Effector memory CD8-positive, alpha-beta T cell (primary cell): Measurements from ENCODE around the gene OXTR.
"Not testable (repeated sequence)": the region's sequence is repeated elsewhere in the genome, so short reads cannot be mapped to it uniquely, and the experiment has no call there.

ENCODE experiments used
- ATAC-seq: fragments of 150-1000 bp; cut with Tn5 transposase; replicated peaks from 2 replicates; pipeline ENCODE4 v1.10.0; 2021; ENCODE audit warnings: mild to moderate bottlenecking, moderate library complexity
- DNase-seq, 3 experiments: peaks; one replicate each; pipeline ENCODE4 v3.0.0; 2021
- H3K27ac Mint-ChIP-seq, 2 donors: one replicate each; pipeline ENCODE4 v1.8.0; 2022; ENCODE audit warnings: mild to moderate bottlenecking in 2 of 2, mixed read lengths in 2 of 2, moderate library complexity in 2 of 2
- H3K27me3 Mint-ChIP-seq, 2 donors: one replicate each; pipeline ENCODE4 v1.8.0; 2022; ENCODE audit warnings: mixed read lengths in 2 of 2
- H3K36me3 Mint-ChIP-seq: one replicate; pipeline ENCODE4 v1.8.0; 2022; ENCODE audit warnings: mild to moderate bottlenecking, moderate library complexity, mixed read lengths; ENCODE audit not compliant: insufficient read depth
- H3K4me1 Mint-ChIP-seq, 2 donors: one replicate each; pipeline ENCODE4 v1.8.0; 2022; ENCODE audit warnings: low read depth in 2 of 2, mixed read lengths in 2 of 2
- H3K4me3 Mint-ChIP-seq, 2 donors: one replicate each; pipeline ENCODE4 v1.8.0; 2022; ENCODE audit warnings: mild to moderate bottlenecking in 2 of 2, mixed read lengths in 2 of 2, moderate library complexity in 2 of 2
- H3K9me3 Mint-ChIP-seq, 2 donors: one replicate each; pipeline ENCODE4 v1.8.0; 2022; ENCODE audit warnings: mixed read lengths in 2 of 2

The OXTR gene

DNA sequence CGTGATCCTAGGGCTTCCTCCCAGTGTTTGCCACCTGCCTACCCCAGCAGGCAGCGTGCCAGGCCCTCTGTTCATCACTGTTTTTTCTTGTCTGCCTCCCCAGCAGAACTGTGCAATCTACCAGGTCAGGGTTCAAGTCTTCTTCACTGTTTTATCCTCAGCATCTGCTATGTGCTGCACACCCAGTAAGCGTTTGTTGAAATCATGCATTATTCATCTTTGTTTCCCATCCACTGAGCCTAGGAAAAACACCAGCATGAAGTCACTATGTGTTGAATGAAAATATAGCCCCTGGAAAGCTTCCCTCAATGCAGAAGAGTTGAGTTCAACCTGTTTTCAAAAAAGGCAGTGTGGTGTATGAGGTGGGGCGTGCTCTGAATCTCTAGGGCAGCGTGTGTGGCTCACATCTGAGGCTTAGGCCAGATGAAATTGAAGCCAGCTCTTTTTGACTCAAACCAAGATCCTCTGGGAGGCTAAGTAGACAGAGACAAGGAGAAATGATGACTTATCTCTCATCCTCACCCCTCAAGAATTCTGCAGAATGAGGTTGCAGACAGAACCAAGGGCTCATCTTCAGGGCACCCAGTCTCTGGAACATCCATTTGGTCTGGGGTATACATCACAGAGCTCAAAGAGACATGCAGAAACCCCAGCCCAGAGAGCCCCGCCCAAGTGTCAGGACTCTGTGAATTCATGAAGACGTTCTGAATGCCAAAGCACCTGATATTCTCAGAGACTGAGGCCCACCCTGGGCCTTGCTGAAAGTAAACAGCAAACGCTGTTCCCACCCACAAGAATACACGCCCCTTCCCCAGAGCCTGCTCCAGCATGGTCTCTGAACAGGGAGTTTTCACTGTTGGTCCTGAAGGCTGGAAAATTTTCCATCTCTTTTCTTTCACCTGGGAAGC is 41.6 kb downstream of the OXTR start:
- Mint-ChIP-seq H3K36me3 (no peaks in the 10 kb centered on the region), H3K4me1 (no peaks in the 10 kb centered on the region), H3K4me3 (no peak overlapping the region), H3K27ac (no peak overlapping the region), H3K9me3 (peaks cover 0 to 11% of the 10 kb centered on the region in 2 donors), H3K27me3 (peaks cover 0 to 44% of the 10 kb centered on the region in 2 donors)
- no peak for ATAC-seq
- DNase-seq = no peak

DNA sequence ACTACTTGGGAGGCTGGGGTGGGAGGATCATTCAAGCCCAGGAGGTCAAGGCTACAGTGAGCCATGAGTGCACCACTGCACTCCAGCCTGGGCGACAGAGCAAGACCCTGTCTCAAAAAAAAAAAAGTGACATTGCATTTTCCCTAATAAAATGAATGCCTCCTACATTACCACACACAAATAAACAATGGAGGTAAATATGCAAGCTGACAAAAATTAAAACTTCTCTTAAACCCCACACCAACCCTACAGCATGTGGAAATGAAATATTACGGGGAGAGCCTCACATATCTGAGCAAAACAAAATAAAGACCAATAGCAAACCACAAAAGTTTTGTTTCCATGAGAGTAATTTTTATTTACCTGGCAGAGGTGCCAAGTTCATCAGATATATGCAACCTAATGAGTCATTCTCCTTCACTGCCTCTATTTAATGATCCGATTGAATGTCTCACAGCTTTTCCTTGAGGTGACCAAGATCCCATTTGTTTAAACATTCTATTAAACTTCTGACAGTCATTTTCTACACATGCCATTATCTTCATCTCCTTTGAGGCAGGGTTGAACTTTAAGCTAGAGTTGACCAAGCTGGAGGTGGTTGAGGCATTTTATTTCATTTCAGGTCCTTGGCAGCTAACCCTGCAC is 45.2 kb downstream of the OXTR start:
- Mint-ChIP-seq H3K4me1 (no peaks in the 10 kb centered on the region), H3K9me3 (peaks cover 0 to 12% of the 10 kb centered on the region in 2 donors)
- DNase-seq = no peak

GRCh38 chr3:8723612-8724011 is 45.8 kb downstream of the OXTR start:
- H3K4me1 Mint-ChIP-seq = no peaks in the 10 kb centered on the region
- no peak overlapping the region for H3K4me3 Mint-ChIP-seq
- DNase-seq (no peak), ATAC-seq (no peak)
- peaks cover 0 to 14% of the 10 kb centered on the region in 2 donors for H3K27me3 Mint-ChIP-seq
- H3K36me3 Mint-ChIP-seq = no peaks in the 10 kb centered on the region
- H3K9me3 Mint-ChIP-seq = peaks cover 0 to 12% of the 10 kb centered on the region in 2 donors
- no peak overlapping the region for H3K27ac Mint-ChIP-seq

More for the DNA sequence above, 45.2 kb downstream of the OXTR start:
- no peak for ATAC-seq
- Mint-ChIP-seq H3K27ac (no peak overlapping the region), H3K27me3 (peaks cover 0 to 19% of the 10 kb centered on the region in 2 donors), H3K4me3 (no peak overlapping the region), H3K36me3 (no peaks in the 10 kb centered on the region)

GRCh38 chr3:8722808-8723207 is 46.6 kb downstream of the OXTR start:
- H3K27me3 Mint-ChIP-seq = peaks cover 0 to 13% of the 10 kb centered on the region in 2 donors
- peaks cover 0 to 12% of the 10 kb centered on the region in 2 donors for H3K9me3 Mint-ChIP-seq
- no peak overlapping the region for H3K27ac Mint-ChIP-seq
- DNase-seq = no peak
- H3K4me1 Mint-ChIP-seq = no peaks in the 10 kb centered on the region
- no peak for ATAC-seq
- H3K4me3 Mint-ChIP-seq = no peak overlapping the region
- no peaks in the 10 kb centered on the region for H3K36me3 Mint-ChIP-seq

DNA sequence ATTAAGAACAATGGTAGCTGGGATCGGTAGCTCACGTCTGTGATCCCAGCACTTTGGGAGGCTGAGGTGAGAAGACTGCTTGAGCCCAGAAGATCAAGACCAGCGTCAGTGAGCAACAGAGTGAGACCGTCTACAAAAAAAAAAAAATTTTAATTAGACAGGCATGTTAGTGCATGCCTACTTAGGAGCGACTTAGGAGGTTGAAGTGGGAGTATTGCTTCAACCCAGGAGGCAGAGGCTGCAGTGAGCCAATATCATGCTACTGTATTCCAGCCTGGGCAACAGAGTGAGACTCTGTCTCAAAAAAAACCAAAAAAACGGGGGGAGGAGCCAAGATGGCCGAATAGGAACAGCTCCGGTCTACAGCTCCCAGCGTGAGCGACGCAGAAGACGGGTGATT is 53.7 kb downstream of the OXTR start:
- DNase-seq, H3K4me3 Mint-ChIP-seq, H3K36me3 Mint-ChIP-seq, H3K4me1 Mint-ChIP-seq, H3K27ac Mint-ChIP-seq, H3K9me3 Mint-ChIP-seq, ATAC-seq: not testable (repeated sequence)
- peaks cover 5 to 18% of the 10 kb centered on the region in 2 donors for H3K27me3 Mint-ChIP-seq

GRCh38 chr3:8713901-8714759 is 55.3 kb downstream of the OXTR start:
- no peaks in the 10 kb centered on the region for H3K4me1 Mint-ChIP-seq
- DNase-seq (no peak), ATAC-seq (no peak)
- H3K27ac Mint-ChIP-seq = no peak overlapping the region
- no peak overlapping the region for H3K4me3 Mint-ChIP-seq
- no peaks in the 10 kb centered on the region for H3K36me3 Mint-ChIP-seq
- peaks cover 0 to 2% of the 10 kb centered on the region in 2 donors for H3K9me3 Mint-ChIP-seq
- peaks cover 5 to 18% of the 10 kb centered on the region in 2 donors for H3K27me3 Mint-ChIP-seq

GRCh38 chr3:8712908-8713255 is 56.5 kb downstream of the OXTR start:
- H3K27ac Mint-ChIP-seq = no peak overlapping the region
- DNase-seq = no peak
- H3K4me1 Mint-ChIP-seq = no peaks in the 10 kb centered on the region
- peaks cover 5 to 18% of the 10 kb centered on the region in 2 donors for H3K27me3 Mint-ChIP-seq
- H3K36me3 Mint-ChIP-seq = no peaks in the 10 kb centered on the region
- H3K4me3 Mint-ChIP-seq = no peak overlapping the region
- ATAC-seq = no peak
- H3K9me3 Mint-ChIP-seq = peaks cover 0 to 2% of the 10 kb centered on the region in 2 donors

- Mint-ChIP-seq H3K27me3 (peaks cover 5 to 18% of the 10 kb centered on the region in 2 donors), H3K36me3 (no peaks in the 10 kb centered on the region)
- DNase-seq = no peak
Measured at GRCh38 chr3:8712045-8712907, 57.1 kb downstream of the OXTR start.

DNA sequence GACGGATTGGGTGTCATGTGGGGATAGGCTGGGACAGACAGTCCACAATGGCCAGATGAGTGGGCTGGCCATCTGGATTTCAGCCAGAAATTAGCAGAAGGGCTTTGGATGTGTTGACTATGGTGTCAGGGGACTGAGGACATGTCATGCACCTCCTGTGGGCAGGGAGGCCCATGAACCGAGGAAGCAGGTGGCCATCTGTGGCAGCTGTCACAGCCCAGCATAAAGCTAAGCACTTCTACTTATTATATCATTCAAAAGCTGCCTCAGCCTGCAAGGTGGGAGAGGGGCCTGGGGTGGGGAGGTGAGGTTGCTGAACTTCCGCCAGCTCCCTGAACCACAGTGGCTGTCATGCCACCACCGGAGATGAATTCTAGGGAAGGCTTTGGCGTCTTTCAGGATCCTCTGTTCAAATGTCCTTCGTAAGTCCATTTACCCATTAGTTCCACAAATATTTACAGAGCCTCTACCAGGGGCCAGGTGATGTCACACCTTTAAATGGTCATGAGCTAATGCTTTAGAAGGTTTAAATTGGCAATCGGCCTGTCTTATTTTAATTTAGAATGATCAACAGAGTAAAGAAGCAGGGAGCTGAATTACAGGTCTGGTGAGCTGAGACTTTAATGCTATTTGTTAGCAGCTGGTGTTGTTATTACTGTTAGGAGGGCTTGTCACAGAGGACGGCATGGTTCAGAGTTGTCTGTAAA is 59.5 kb downstream of the OXTR start:
- H3K4me1 Mint-ChIP-seq = no peaks in the 10 kb centered on the region
- DNase-seq (no peak), ATAC-seq (no peak)
- no peaks in the 10 kb centered on the region for H3K36me3 Mint-ChIP-seq
- H3K27ac Mint-ChIP-seq = no peak overlapping the region
- H3K27me3 Mint-ChIP-seq = peaks cover 2 to 7% of the 10 kb centered on the region in 2 donors
- no peak overlapping the region for H3K4me3 Mint-ChIP-seq
- H3K9me3 Mint-ChIP-seq = no peaks in the 10 kb centered on the region

More at GRCh38 chr3:8712045-8712907, 57.1 kb downstream of the OXTR start:
- Mint-ChIP-seq H3K4me1 (no peaks in the 10 kb centered on the region), H3K9me3 (peaks cover 0 to 2% of the 10 kb centered on the region in 2 donors), H3K27ac (no peak overlapping the region), H3K4me3 (no peak overlapping the region)
- ATAC-seq = no peak

- Mint-ChIP-seq H3K4me1 (no peaks in the 10 kb centered on the region), H3K27ac (no peak overlapping the region)
Measured at GRCh38 chr3:8709287-8709686, 60.1 kb downstream of the OXTR start.

GRCh38 chr3:8705575-8705974 is 63.8 kb downstream of the OXTR start:
- Mint-ChIP-seq H3K4me3 (no peak overlapping the region), H3K36me3 (no peaks in the 10 kb centered on the region), H3K27me3 (no peaks in the 10 kb centered on the region), H3K4me1 (no peaks in the 10 kb centered on the region), H3K27ac (no peak overlapping the region), H3K9me3 (no peaks in the 10 kb centered on the region)
- no peak for DNase-seq
- no peak for ATAC-seq

More at GRCh38 chr3:8709287-8709686, 60.1 kb downstream of the OXTR start:
- Mint-ChIP-seq H3K27me3 (no peaks in the 10 kb centered on the region), H3K4me3 (no peak overlapping the region), H3K9me3 (no peaks in the 10 kb centered on the region), H3K36me3 (no peaks in the 10 kb centered on the region)
- ATAC-seq (no peak), DNase-seq (no peak)

- Mint-ChIP-seq H3K27ac (no peak overlapping the region), H3K9me3 (no peaks in the 10 kb centered on the region), H3K36me3 (no peaks in the 10 kb centered on the region), H3K4me1 (no peaks in the 10 kb centered on the region), H3K4me3 (no peak overlapping the region), H3K27me3 (no peaks in the 10 kb centered on the region)
- no peak for ATAC-seq
- DNase-seq = no peak
Measured at GRCh38 chr3:8702560-8702959, 66.9 kb downstream of the OXTR start.
